NCI-H1105 treated with DMSO at 0.1 percent for 48 hours (cell line): ENCODE measurements around the gene DKK2.

Experiments used
- DNase-seq: peaks from one replicate; lab custom pipeline; 2025; lab: John Stamatoyannopoulos, UW

DKK2 gene

DNA sequence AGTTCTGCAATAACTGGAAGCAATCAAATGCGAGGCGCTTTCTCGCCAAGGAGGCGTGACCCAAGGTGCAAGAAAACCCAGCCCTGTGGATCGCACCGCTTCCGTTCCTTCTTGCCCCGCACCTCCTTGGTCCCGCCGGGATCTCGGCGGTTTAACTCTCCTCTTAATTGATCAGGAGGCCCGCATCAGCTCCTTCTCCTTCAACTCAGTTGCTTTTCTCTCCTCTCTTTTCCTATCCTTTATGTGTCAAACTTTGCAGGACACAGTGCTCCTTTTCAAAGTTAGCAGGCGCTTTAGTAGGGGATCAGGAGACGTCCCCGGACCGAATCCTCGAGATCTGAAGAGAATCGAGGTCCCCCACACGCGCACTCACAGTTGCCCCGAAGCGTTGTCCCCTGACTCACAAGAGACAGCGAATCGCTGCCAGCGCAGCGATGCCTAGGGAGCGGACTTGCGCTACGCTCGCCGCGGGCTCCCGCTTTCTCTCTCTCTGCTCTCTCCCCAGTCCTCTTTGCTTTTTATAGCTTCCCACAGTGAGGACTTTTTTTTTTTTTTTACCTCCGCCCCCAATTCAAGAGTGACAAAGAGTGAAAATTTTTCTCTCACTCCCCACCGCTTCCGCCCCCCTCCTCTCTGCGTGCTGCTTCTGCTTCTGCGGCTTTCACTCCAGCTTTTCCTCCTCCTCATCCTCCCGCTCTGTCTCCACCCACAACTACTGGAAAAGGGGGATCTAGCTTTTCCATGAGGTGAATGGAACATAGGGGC lies at the start of gene DKK2:
DKK2 (minus strand) TSS at position 495 of the 765 bp plus-strand sequence. CDS start 722 bp downstream, outside the sequence.
- peak; percentile 21 for DNase-seq

DNA sequence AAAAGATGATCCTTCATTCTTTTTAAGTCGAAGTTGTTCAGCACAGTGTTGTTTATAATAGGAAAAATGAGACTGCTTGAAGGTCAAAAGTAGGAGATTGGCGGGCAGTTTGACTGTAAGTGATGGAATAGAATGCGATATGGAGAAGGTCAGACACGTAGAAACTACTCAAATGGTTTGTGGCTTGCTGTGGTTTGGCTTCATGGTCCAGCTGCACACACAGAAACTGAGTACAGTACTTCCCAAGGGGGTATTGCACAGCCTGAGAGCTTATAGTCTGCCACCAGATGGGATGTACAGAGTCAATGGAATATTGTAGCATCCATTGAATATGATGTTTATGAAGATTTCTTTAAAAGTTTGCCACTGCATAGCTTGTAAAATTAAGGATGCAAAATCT lies 41.1 kb upstream of the DKK2 start:
- DNase-seq, result no peak

GRCh38 chr4:107072836-107073736 lies 37.0 kb upstream of the DKK2 start:
- no peak for DNase-seq

DNA sequence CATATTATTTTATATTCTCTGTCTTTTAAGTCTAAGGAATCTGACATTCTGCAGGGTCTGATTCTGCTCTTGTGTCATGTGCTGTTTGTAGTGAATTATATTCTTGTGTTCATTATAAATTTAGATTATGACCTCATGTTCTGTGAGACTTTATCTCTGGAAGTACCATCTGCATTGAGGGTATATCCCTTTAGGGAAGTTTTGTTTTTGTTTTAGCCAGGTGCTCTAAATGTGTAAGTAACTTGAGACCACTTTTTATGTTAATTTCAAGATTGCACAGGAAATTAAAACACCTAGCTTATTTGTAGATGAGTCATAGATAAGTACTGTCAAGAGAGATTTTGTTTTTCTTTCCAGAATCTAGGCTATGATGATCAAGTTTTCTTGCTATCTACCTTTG lies 35.0 kb upstream of the DKK2 start:
- no peak for DNase-seq

GRCh38 chr4:107069049-107069448 lies 32.9 kb upstream of the DKK2 start:
- no peak for DNase-seq

- DNase-seq, result no peak
These were observed 32.0 kb upstream of the DKK2 start for GRCh38 chr4:107068116-107068515.

DNA sequence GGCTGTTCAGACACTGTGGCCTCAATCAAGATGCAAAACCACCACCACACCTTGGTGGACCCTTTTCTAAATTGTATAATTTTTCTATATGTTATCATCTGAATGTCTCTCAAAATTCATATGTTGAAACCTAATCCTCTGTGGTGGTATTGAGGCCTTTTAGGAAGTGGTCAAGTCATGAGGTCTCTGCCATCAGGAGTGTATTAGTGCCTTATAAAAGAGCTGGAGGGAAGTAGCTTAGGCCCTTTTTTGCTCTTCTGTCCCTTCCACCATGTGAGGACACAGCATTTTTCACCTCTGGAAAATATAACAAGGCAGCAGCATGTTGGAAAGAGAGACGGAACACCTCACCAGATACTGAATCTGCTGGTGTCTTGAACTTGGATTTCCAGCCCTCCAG lies 30.5 kb upstream of the DKK2 start:
- DNase-seq, result no peak

DNA sequence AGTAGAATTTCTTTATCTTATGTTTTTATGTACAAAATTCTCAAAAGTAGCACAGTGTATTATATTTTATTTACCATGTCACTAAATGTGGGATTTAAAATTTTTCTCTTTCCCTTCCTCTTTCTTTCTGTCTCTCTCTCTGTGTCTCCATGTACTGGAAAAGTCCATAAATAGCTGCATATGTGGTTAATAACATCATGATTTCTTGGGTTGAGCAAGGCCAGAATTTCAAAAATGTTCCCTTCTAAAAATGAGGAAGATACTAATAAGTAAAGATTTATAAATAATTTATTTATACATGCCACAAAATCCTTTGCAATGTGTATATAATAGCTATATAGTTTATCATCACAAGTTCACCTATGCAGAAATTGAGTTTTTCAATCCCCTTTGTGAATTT lies 29.1 kb upstream of the DKK2 start:
- DNase-seq, result no peak

DNA sequence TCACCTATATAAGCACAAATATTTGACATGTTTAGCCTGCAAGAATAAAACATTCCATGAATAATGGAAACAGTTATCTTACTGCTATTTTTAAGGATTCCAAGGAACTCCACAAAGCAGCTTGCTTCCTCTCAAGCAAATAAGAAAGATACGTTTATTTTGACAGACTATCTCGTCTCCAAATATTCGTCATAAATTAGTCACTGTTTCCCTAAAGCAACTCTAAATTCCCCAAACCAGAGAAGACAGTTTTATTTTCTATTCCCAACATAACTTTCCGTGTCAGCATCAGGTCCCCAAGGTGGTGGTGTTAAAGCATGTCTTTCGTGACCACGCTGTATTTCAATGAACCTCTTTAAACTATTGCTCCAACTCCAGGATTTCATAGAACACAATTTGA lies 24.3 kb upstream of the DKK2 start:
- DNase-seq, result no peak

DNA sequence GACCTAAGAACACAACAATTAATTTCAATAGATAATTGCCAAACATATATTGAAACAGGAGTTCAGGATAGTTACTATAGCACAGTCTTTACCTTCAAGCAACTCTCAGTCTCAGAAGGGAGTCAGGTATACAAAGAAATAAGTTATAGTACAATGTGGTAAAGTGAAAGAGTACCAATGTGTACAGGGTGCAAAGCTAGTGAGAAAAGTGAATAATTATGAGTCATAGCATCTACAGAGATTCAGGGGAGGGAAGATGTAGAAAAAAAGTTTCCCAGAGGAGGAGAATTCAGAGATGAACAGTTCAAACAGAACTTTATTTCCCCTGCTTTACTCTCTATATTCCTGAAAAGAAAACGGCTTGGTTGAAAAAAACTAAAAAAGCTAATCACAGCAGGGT lies 22.7 kb upstream of the DKK2 start:
- no peak for DNase-seq

- no peak for DNase-seq
These were observed 14.5 kb upstream of the DKK2 start for GRCh38 chr4:107050525-107051135.

GRCh38 chr4:107046261-107046660 lies 10.1 kb upstream of the DKK2 start:
- no peak for DNase-seq

DNA sequence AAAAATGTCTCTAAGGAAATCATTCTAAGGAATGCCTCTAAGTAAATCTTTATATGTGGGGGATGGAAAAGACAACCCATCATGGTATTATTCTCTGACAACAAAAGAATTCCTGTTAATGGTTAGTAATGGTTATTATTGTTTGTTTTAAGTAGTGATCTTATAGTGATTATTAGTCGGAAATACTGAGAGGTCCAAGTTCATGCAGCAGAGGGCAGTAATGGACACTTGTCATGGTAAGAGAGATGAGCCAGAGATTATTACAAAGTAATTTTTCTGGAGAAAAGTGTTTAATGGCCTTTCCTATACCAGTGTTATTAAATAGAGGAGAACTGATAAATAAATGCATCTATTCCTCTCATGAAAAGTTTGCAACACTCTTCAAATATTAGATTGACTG lies 8.1 kb upstream of the DKK2 start:
- DNase-seq, result no peak

- peak; percentile 38 for DNase-seq
These were observed 1.1 kb upstream of the DKK2 start for GRCh38 chr4:107037199-107037584.

- no peak for DNase-seq
These were observed 578 bp upstream of the DKK2 start for GRCh38 chr4:107036584-107037198.

- no peak for DNase-seq
These were observed 906 bp downstream of the DKK2 start for GRCh38 chr4:107034996-107035818.

GRCh38 chr4:107034091-107034995 lies 1.8 kb downstream of the DKK2 start:
- peak; percentile 55 for DNase-seq

DNA sequence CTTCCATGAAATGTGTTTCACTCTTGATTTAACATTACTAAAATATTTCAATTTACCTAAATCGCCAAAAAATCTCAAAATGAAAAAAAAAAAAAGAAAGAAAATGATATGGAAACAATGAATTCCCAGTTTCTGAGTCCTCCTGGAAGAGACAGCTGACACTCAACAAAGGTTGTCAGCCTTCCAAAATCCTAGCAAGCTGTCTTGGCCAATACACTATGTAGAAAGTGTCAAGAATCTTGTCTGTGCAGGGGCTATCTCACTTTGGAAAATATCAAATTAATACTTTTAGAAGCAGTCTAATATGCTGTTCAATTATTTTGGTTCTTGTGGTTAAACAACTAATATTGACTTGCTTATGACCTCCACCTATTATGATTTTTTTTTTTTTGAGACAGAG lies 8.7 kb downstream of the DKK2 start:
- no peak for DNase-seq

GRCh38 chr4:107018344-107018735 lies 17.8 kb downstream of the DKK2 start:
- DNase-seq, result no peak
